OCI-LY3 (cell line): ENCODE measurements around the gene PTTG1IP.

ENCODE experiments used
- H2AFZ ChIP-seq: fragments of 200-600, 300-600 bp; shearing (Covaris generic); 2 replicates; pipeline ENCODE4 v1.6.0; 2014; ENCODE audit warnings: antibody characterized with exemption, low read depth, low read length
- H3K27ac ChIP-seq: fragments of 200-600, 300-600 bp; sonication (generic); 2 replicates; pipeline ENCODE4 v1.5.1; 2014; ENCODE audit warnings: mild to moderate bottlenecking, low read length, moderate library complexity, mixed read lengths
- H3K27me3 ChIP-seq: fragments of 200-600, 300-600 bp; sonication (generic); 2 replicates; pipeline ENCODE4 v1.6.1; 2014; ENCODE audit warnings: low read depth, low read length, mixed read lengths
- H3K36me3 ChIP-seq: fragments of 200-600, 300-600 bp; sonication (generic); replicated peaks from 2 replicates; pipeline ENCODE3; 2014; ENCODE audit warnings: low read depth, low read length, mixed read lengths
- H3K4me1 ChIP-seq: fragments of 300-600, 200-600 bp; sonication (generic); 2 replicates; pipeline ENCODE4 v1.6.1; 2014; ENCODE audit warnings: low read length, mixed read lengths
- H3K4me2 ChIP-seq: fragments of 200-600, 300-600 bp; sonication (generic); 2 replicates; pipeline ENCODE4 v1.6.1; 2014; ENCODE audit warnings: low read length, mixed read lengths
- H3K4me3 ChIP-seq: fragments of 300-600, 200-600 bp; sonication (generic); 2 replicates; pipeline ENCODE4 v1.5.1; 2014; ENCODE audit warnings: antibody characterized with exemption, mild to moderate bottlenecking, low read length, moderate library complexity
- H3K79me2 ChIP-seq: fragments of 300-600, 200-600 bp; shearing (Covaris generic); 2 replicates; pipeline ENCODE4 v1.6.1; 2014; ENCODE audit warnings: mild to moderate bottlenecking, low read length, mixed read lengths
- H3K9ac ChIP-seq: fragments of 300-600, 200-600 bp; shearing (Covaris generic); 2 replicates; pipeline ENCODE4 v1.6.0; 2014; ENCODE audit warnings: mild to moderate bottlenecking, low read length, moderate library complexity
- H3K9me3 ChIP-seq: fragments of 200-600, 300-600 bp; shearing (Covaris generic); 2 replicates; pipeline ENCODE4 v1.6.1; 2014; ENCODE audit warnings: low read length, mixed read lengths; ENCODE audit not compliant: insufficient read depth
- H4K20me1 ChIP-seq: fragments of 200-600, 300-600 bp; sonication (generic); 2 replicates; pipeline ENCODE4 v1.6.1; 2016; ENCODE audit warnings: low read length, mixed read lengths; ENCODE audit not compliant: insufficient read depth
- CTCF ChIP-seq: fragments of 200-600, 300-600 bp; sonication (generic); IDR thresholded peaks from 2 replicates; pipeline ENCODE4 v1.5.1; 2014; ENCODE audit warnings: antibody characterized with exemption, low read length, low read depth
- EZH2phosphoT487 ChIP-seq: fragments of 200-600 bp; shearing (Covaris generic); IDR thresholded peaks from 2 replicates; pipeline ENCODE4 v1.6.1; 2018; ENCODE audit warnings: antibody characterized with exemption, mixed run types, low read depth

The PTTG1IP gene

GRCh38 chr21:44820851-44821250, 52.6 kb downstream of the PTTG1IP start:
- Histone ChIP-seq H3K79me2 (peaks cover 17% of the 10 kb centered on the region), H3K4me1 (peaks cover 10% of the 10 kb centered on the region), H3K36me3 (no peaks in the 10 kb centered on the region), H4K20me1 (peaks cover 17% of the 10 kb centered on the region), H3K4me2 (no peak overlapping the region), H3K4me3 (no peak overlapping the region), H3K9me3 (peaks cover 6% of the 10 kb centered on the region; the same call in 1 of the 2 replicates), H2AFZ (no peak overlapping the region), H3K27me3 (no peaks in the 10 kb centered on the region), H3K9ac (no peak overlapping the region), H3K27ac (no peak overlapping the region)
- TF ChIP-seq EZH2phosphoT487 (no peak), CTCF (no peak)

- H3K9ac ChIP-seq = no peak overlapping the region
- peaks cover 30% of the 10 kb centered on the region for H3K79me2 ChIP-seq
- peaks cover 6% of the 10 kb centered on the region; the same call in 1 of the 2 replicates for H3K9me3 ChIP-seq
- no peak overlapping the region for H3K27ac ChIP-seq
- H3K4me3 ChIP-seq = no peak overlapping the region
- peaks cover 10% of the 10 kb centered on the region for H3K4me1 ChIP-seq
- no peak overlapping the region for H3K4me2 ChIP-seq
- TF ChIP-seq EZH2phosphoT487 (no peak), CTCF (no peak)
- H2AFZ ChIP-seq = no peak overlapping the region
- no peaks in the 10 kb centered on the region for H3K36me3 ChIP-seq
- H3K27me3 ChIP-seq = no peaks in the 10 kb centered on the region
- H4K20me1 ChIP-seq = peaks cover 29% of the 10 kb centered on the region
Observed at GRCh38 chr21:44819283-44820243, 53.9 kb downstream of the PTTG1IP start.

- H3K4me1 ChIP-seq = peaks cover 10% of the 10 kb centered on the region
- peak overlapping the region; percentile 52 for H3K27ac ChIP-seq
- peak overlapping the region; percentile 93 for H3K9ac ChIP-seq
- peak overlapping the region; percentile 95 for H3K4me3 ChIP-seq
- no peaks in the 10 kb centered on the region for H3K27me3 ChIP-seq
- H3K36me3 ChIP-seq = no peaks in the 10 kb centered on the region
- TF ChIP-seq EZH2phosphoT487 (no peak), CTCF (no peak)
- H3K79me2 ChIP-seq = peaks cover 39% of the 10 kb centered on the region
- peak overlapping the region; percentile 88 for H3K4me2 ChIP-seq
- H4K20me1 ChIP-seq = peaks cover 29% of the 10 kb centered on the region
- peaks cover 6% of the 10 kb centered on the region; the same call in 1 of the 2 replicates for H3K9me3 ChIP-seq
- H2AFZ ChIP-seq = peak overlapping the region; percentile 94; the same call in 1 of the 2 replicates
Observed at GRCh38 chr21:44818640-44819011, 54.9 kb downstream of the PTTG1IP start.

- H2AFZ ChIP-seq = peak within 1 kb of the TSS; percentile 94
- TF ChIP-seq EZH2phosphoT487 (no peak), CTCF (0 out of 2 replicates have a peak, but pooled peaks have one; percentile 10)
- no peaks in the 10 kb centered on the region for H3K27me3 ChIP-seq
- H3K27ac ChIP-seq = peak within 1 kb of the TSS; percentile 52
- H3K36me3 ChIP-seq = no peaks in the 10 kb centered on the region
- H3K4me1 ChIP-seq = peaks cover 10% of the 10 kb centered on the region
- peak within 1 kb of the TSS; percentile 95 for H3K4me3 ChIP-seq
- H3K4me2 ChIP-seq = peak within 1 kb of the TSS; percentile 88
- H3K9me3 ChIP-seq = peaks cover 6% of the 10 kb centered on the region; the same call in 1 of the 2 replicates
- H3K79me2 ChIP-seq = peaks cover 45% of the 10 kb centered on the region
- peak within 1 kb of the TSS; percentile 93 for H3K9ac ChIP-seq
- H4K20me1 ChIP-seq = peaks cover 29% of the 10 kb centered on the region
Observed at GRCh38 chr21:44817914-44818639, 55.4 kb downstream of the PTTG1IP start, which contains the start of gene SUMO3. Gene SUMO3, minus strand, starts transcription at chr21:44818062. Its CDS starts 94 bp downstream, at chr21:44817968.
